Astrocyte of the spinal cord (primary cell): ENCODE results near the gene SNX2.

Experiments
- DNase-seq: peaks from one replicate; pipeline ENCODE4 v3.0.0; 2011; ENCODE audit warnings: low read depth, low spot score
- H3K4me3 ChIP-seq: 2 replicates; pipeline ENCODE4 v1.5.1; 2011; ENCODE audit warnings: low read depth, mild to moderate bottlenecking, low read length, moderate library complexity
- CTCF ChIP-seq: IDR thresholded peaks from 2 replicates; pipeline ENCODE4 v1.5.1; 2012; ENCODE audit warnings: low read depth, mild to moderate bottlenecking, low read length, inconsistent platforms
- in situ Hi-C: cut with HindIII; loops from 2 replicates; pipeline ENCODE4 v1.10.0; 2017; ENCODE audit warnings: low sequenced_read_pairs

The SNX2 gene

DNA sequence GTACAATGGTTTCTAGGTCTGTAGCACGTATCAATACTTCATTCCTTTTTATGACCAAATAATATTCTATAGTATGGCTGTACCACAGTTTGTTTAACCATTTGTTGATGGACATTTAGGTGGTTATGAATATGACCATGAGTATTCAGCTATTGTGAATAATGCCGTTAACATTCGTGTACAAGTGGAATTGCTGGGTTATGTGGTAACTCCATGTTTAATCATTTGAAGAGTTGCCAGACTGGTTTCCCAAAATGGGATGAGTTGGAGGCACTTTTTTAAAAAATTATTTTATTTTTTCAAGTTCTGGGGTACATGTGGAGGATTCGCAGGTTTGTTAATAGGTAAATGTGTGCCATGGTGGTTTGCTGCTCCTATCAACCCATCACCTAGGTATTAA is 4.6 kb downstream of the SNX2 start:
- no peak for DNase-seq
- no peak overlapping the region for H3K4me3 ChIP-seq
- in situ Hi-C loops = no loop called here
- no peak for TF ChIP-seq CTCF

GRCh38 chr5:122780296-122780695 is 5.4 kb downstream of the SNX2 start:
- no peak overlapping the region for H3K4me3 ChIP-seq
- no peak for TF ChIP-seq CTCF
- in situ Hi-C loops = no loop called here
- DNase-seq = no peak

GRCh38 chr5:122781465-122781864 is 6.6 kb downstream of the SNX2 start:
- DNase-seq = no peak
- no peak overlapping the region for H3K4me3 ChIP-seq
- TF ChIP-seq CTCF = no peak
- in situ Hi-C loops = no loop called here

- DNase-seq = no peak
- no peak for TF ChIP-seq CTCF
- in situ Hi-C loops = no loop called here
- no peak overlapping the region for H3K4me3 ChIP-seq
Measured at GRCh38 chr5:122785294-122785693, 10.4 kb downstream of the SNX2 start.

GRCh38 chr5:122788371-122788770 is 13.5 kb downstream of the SNX2 start:
- no peak for DNase-seq
- no peak for TF ChIP-seq CTCF
- in situ Hi-C loops = no loop called here

DNA sequence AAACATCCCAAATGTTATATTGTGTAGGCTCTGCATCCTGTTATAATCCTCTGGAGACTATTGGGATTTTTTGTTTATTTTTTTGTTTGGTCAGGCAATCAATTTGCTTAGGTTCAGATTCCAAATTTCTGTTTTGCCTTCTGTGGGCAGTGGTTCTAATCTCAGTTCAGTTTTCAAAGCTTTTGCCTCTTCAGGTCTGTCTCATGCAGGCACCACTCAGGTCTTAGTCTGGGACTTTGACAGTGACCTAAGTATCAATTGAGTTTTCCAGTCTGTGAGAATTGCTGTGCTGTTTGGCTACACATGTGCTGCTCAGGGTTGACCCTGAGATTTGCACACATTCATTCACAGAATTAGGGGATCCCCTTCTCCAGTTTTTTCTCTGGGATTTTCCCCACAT is 14.1 kb downstream of the SNX2 start:
- in situ Hi-C loops = no loop called here
- TF ChIP-seq CTCF = no peak
- no peak for DNase-seq
- no peak overlapping the region for H3K4me3 ChIP-seq

More at GRCh38 chr5:122788371-122788770, 13.5 kb downstream of the SNX2 start:
- H3K4me3 ChIP-seq = no peak overlapping the region
